H1 (cell line): ENCODE measurements around the gene BCO1. TPM values are rescaled to one million over a fixed set of nuclear protein-coding genes. Genes with fewer than 3 reads are reported as not detected.

Source experiments
- CTCF ChIA-PET: fragments of 300-600 bp; sonication (Branson Sonifier 250); formaldehyde crosslinking; loops from one replicate; lab custom pipeline; 2021; ENCODE audit not compliant: partially characterized antibody; lab: Charles Lee
- POLR2A ChIA-PET: fragments of 300-600 bp; sonication (Branson Sonifier 250); formaldehyde crosslinking; loops from one replicate; lab custom pipeline; 2021; ENCODE audit warnings: inconsistent platforms; ENCODE audit not compliant: partially characterized antibody; lab: Charles Lee
- DNase-seq, 2 experiments: peaks; one replicate each; pipeline versions ENCODE4 v3.0.0 to v3.0.0-alpha.2; 2010 to 2022; ENCODE audit warnings: low spot score in 2 of 2, low read depth in 1 of 2, mixed read lengths in 1 of 2
- FAIRE-seq: peaks from 2 replicates; lab custom pipeline; 2011; peaks lifted over from hg19 to GRCh38; lab: Jason Lieb, UNC
- H2AFZ ChIP-seq: 2 replicates; pipeline ENCODE4 v1.8.1; 2012; ENCODE audit warnings: low read length, inconsistent platforms
- H2AK5ac ChIP-seq: 2 replicates; pipeline ENCODE4 v1.6.1; 2013; ENCODE audit warnings: low read depth, low read length
- H2BK120ac ChIP-seq: replicated peaks from 2 replicates; pipeline ENCODE3; 2013; ENCODE audit warnings: low read depth, low read length, inconsistent platforms
- H2BK12ac ChIP-seq: 2 replicates; pipeline ENCODE4 v1.6.1; 2013; ENCODE audit warnings: low read depth, low read length
- H2BK15ac ChIP-seq: 2 replicates; pipeline ENCODE4 v1.6.1; 2013; ENCODE audit warnings: low read length
- H2BK20ac ChIP-seq: 2 replicates; pipeline ENCODE4 v1.6.1; 2013; ENCODE audit warnings: low read length
- H2BK5ac ChIP-seq: 2 replicates; pipeline ENCODE4 v1.6.1; 2013; ENCODE audit warnings: low read depth, low read length
- H3K14ac ChIP-seq: 2 replicates; pipeline ENCODE4 v1.6.1; 2013; ENCODE audit warnings: inconsistent platforms; ENCODE audit not compliant: insufficient read length
- H3K18ac ChIP-seq: 2 replicates; pipeline ENCODE4 v1.6.1; 2013; ENCODE audit warnings: low read length; ENCODE audit errors: extremely low read depth
- H3K23ac ChIP-seq: 2 replicates; pipeline ENCODE4 v1.6.1; 2013; ENCODE audit warnings: inconsistent platforms; ENCODE audit not compliant: insufficient read length
- H3K23me2 ChIP-seq: 2 replicates; pipeline ENCODE4 v1.6.1; 2013; ENCODE audit warnings: low read depth, low read length
- H3K27ac ChIP-seq: 2 replicates; pipeline ENCODE4 v1.6.1; 2011; ENCODE audit warnings: low read depth, low read length, inconsistent platforms
- H3K27me3 ChIP-seq, 4 experiments: replicated peaks in 1 of 4; 1 replicate in 1 of 4; 2 replicates in 3 of 4; pipeline versions ENCODE4 v1.6.1 to v1.8.1; 2011 to 2013; ENCODE audit warnings: low read length in 3 of 4, mild to moderate bottlenecking in 3 of 4, inconsistent platforms in 2 of 4, mixed read lengths in 2 of 4, moderate library complexity in 1 of 4; ENCODE audit not compliant: control insufficient read depth in 3 of 4, insufficient read depth in 3 of 4; ENCODE audit errors: extremely low read depth in 1 of 4
- H3K36me3 ChIP-seq, 4 experiments: 2 replicates each; pipeline versions ENCODE4 v1.6.1 to v1.8.1; 2011 to 2013; ENCODE audit warnings: mild to moderate bottlenecking in 4 of 4, low read length in 3 of 4, moderate library complexity in 2 of 4, control low read depth in 1 of 4, inconsistent platforms in 1 of 4; ENCODE audit not compliant: insufficient read depth in 4 of 4, control insufficient read depth in 2 of 4
- H3K4ac ChIP-seq: replicated peaks from 2 replicates; pipeline ENCODE3; 2013; ENCODE audit warnings: low read length, low read depth, mixed read lengths, inconsistent platforms; ENCODE audit not compliant: insufficient read length
- H3K4me1 ChIP-seq, 4 experiments: replicated peaks in 1 of 4; 1 replicate in 1 of 4; 2 replicates in 3 of 4; pipeline versions ENCODE4 v1.6.1 to v1.8.1; 2011 to 2013; ENCODE audit warnings: low read length in 3 of 4, inconsistent platforms in 2 of 4, mixed read lengths in 1 of 4; ENCODE audit not compliant: insufficient read depth in 4 of 4, control insufficient read depth in 3 of 4
- H3K4me2 ChIP-seq, 2 experiments: 2 replicates each; pipeline versions ENCODE4 v1.6.1 to v1.8.1; 2011 to 2013; ENCODE audit warnings: low read depth in 2 of 2, low read length in 2 of 2, control low read depth in 1 of 2, inconsistent platforms in 1 of 2, mild to moderate bottlenecking in 1 of 2; ENCODE audit not compliant: insufficient read depth in 1 of 2
- H3K4me3 ChIP-seq, 4 experiments: fragments of 200-600, 300-600 bp in 1 of 4; sonication (generic), shearing (Covaris generic), sonication (Bioruptor Twin) in 1 of 4; 2 replicates each; pipeline versions ENCODE4 v1.5.1 to v1.8.1; 2011 to 2016; ENCODE audit warnings: low read length in 4 of 4, low read depth in 3 of 4, control low read depth in 2 of 4, inconsistent platforms in 2 of 4, mild to moderate bottlenecking in 2 of 4, mixed read lengths in 1 of 4, moderate library complexity in 1 of 4; ENCODE audit not compliant: insufficient read depth in 2 of 4; ENCODE audit errors: extremely low read depth in 1 of 4
- H3K56ac ChIP-seq: replicated peaks from 2 replicates; pipeline ENCODE3; 2013; ENCODE audit warnings: low read depth, mild to moderate bottlenecking, mixed read lengths, low read length, inconsistent platforms; ENCODE audit not compliant: insufficient read length
- H3K79me1 ChIP-seq: 2 replicates; pipeline ENCODE4 v1.6.1; 2013; ENCODE audit warnings: low read depth, low read length, control low read depth
- H3K79me2 ChIP-seq, 2 experiments: 2 replicates each; pipeline versions ENCODE4 v1.6.1 to v1.8.1; 2012 to 2013; ENCODE audit warnings: low read length in 2 of 2, mild to moderate bottlenecking in 2 of 2, inconsistent platforms in 1 of 2; ENCODE audit not compliant: insufficient read depth in 2 of 2, control insufficient read depth in 1 of 2
- H3K9ac ChIP-seq, 4 experiments: replicated peaks in 1 of 4; 1 replicate in 1 of 4; 2 replicates in 3 of 4; pipeline versions ENCODE4 v1.6.1 to v1.8.1; 2011 to 2013; ENCODE audit warnings: low read depth in 3 of 4, low read length in 3 of 4, control low read depth in 2 of 4, mild to moderate bottlenecking in 2 of 4, moderate library complexity in 2 of 4, inconsistent platforms in 1 of 4; ENCODE audit errors: extremely low read depth in 1 of 4
- H3K9me3 ChIP-seq, 2 experiments: 2 replicates each; pipeline versions ENCODE4 v1.6.1 to v1.8.1; 2012 to 2013; ENCODE audit warnings: mild to moderate bottlenecking in 2 of 2, moderate library complexity in 2 of 2, control low read depth in 1 of 2, inconsistent platforms in 1 of 2, low read depth in 1 of 2, low read length in 1 of 2, mixed read lengths in 1 of 2; ENCODE audit not compliant: insufficient read depth in 2 of 2
- H4K20me1 ChIP-seq, 2 experiments: replicated peaks in 1 of 2; 2 replicates each; pipeline versions ENCODE3 to v1.8.1; 2011 to 2013; ENCODE audit warnings: inconsistent platforms in 2 of 2, low read length in 2 of 2, mild to moderate bottlenecking in 1 of 2; ENCODE audit not compliant: insufficient read depth in 2 of 2, control insufficient read depth in 1 of 2
- H4K5ac ChIP-seq: 2 replicates; pipeline ENCODE4 v1.6.1; 2013; ENCODE audit warnings: low read length, low read depth, mixed read lengths, inconsistent platforms; ENCODE audit not compliant: insufficient read length
- H4K8ac ChIP-seq: 2 replicates; pipeline ENCODE4 v1.8.0; 2013; ENCODE audit warnings: mild to moderate bottlenecking, moderate library complexity, low read length, inconsistent platforms; ENCODE audit not compliant: insufficient read depth; ENCODE audit errors: extremely low read depth
- H4K91ac ChIP-seq: replicated peaks from 2 replicates; pipeline ENCODE3; 2013; ENCODE audit warnings: low read length, mixed read lengths, inconsistent platforms; ENCODE audit not compliant: insufficient read length
- CHD1 ChIP-seq: IDR thresholded peaks from 2 replicates; pipeline ENCODE4 v1.6.1; 2012; ENCODE audit warnings: low read depth, low read length, improper control_type of control experiment
- E2F6 ChIP-seq: IDR thresholded peaks from 2 replicates; pipeline ENCODE4 v1.6.1; 2012; ENCODE audit warnings: inconsistent platforms
- SP2 ChIP-seq: IDR thresholded peaks from 2 replicates; pipeline ENCODE4 v1.6.1; 2012; ENCODE audit warnings: mild to moderate bottlenecking, low read length, inconsistent platforms
- TAF7 ChIP-seq: optimal IDR thresholded peaks from 2 replicates; pipeline ENCODE3; 2011; ENCODE audit warnings: low read depth, mild to moderate bottlenecking, inconsistent platforms, low read length, moderate library complexity, borderline replicate concordance
- WGBS, 2 experiments: shearing (Covaris generic) in 1 of 2; methylation state at CpG; one replicate each; pipeline versions ENCODE4 v1.1.6 to v1.1.7; 2013 to 2015; ENCODE audit warnings: low lambda C conversion rate in 2 of 2, mixed read lengths in 2 of 2, inconsistent platforms in 1 of 2, low coverage in 1 of 2, missing lambda C conversion rate in 1 of 2; ENCODE audit not compliant: insufficient replicate concordance in 2 of 2, insufficient coverage in 1 of 2, insufficient read length in 1 of 2; ENCODE audit errors: extremely low coverage in 1 of 2, missing lambda C conversion rate in 1 of 2; 5-methylcytosine and 5-hydroxymethylcytosine counted together
- polyA plus RNA-seq, 7 experiments: library from polyadenylated mRNA; depleted of rRNA in 3 of 7; stranded (reverse) in 5 of 7; unstranded in 2 of 7; fragments of >200 nt in 5 of 7; fragments of 200-250 nt in 2 of 7; gene quantifications; 1 replicate in 5 of 7; 2 replicates in 1 of 7; 4 replicates in 1 of 7; pipeline versions ENCODE4 v1.2.1 to v1.2.3, GENCODE V29; 2011 to 2013; ENCODE audit warnings: missing spikeins in 2 of 7, mixed read lengths in 2 of 7
- total RNA-seq: library from RNA; stranded (reverse); fragmentation: NEBNext Ultra II Directional; extraction: Animal tissue kit (Norgen Biotek cat#: 25700); gene quantifications from 2 replicates; pipeline ENCODE4 v1.2.1, GENCODE V29; 2021

Gene BCO1
- total and polyA plus RNA-seq, 2 of the 8 experiments (the other 6 are each of a cell fraction or from before 2014, with no cell fraction given) = 0.21 TPM; not detected in 1

DNA sequence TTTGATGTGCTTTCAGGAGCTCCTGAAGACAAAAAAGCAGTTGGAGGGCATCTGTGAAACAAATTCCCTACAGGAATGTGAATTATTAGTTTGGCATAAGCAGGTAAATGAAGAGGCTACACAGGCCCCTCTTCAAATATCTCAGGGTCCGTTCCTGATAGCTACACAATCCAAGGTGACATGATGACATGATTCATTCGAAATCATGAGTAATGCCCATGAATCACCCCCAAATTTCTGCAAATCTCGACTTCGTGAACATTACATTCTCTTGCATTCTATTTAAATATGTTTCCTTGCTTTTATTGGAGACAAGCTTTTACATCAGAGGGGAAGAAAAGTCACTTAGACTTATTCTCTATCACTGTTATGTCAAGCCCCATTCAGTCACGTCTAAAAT lies 98.6 kb downstream of the BCO1 start:
- WGBS, 2 experiments = 94% methylated on average over 5 of the region's 5 CpGs; no CpG with 5 or more reads in 1 of the 2 experiments
- Histone ChIP-seq H2AK5ac (no peak overlapping the region), H3K4me2 (no peak overlapping the region), H2BK15ac (no peak overlapping the region), H4K20me1 (peaks cover 0 to 5% of the 10 kb centered on the region in 2 experiments), H3K23ac (no peak overlapping the region), H2BK20ac (no peak overlapping the region), H3K4ac (no peak overlapping the region), H3K27me3 (no peaks in the 10 kb centered on the region), H3K4me1 (no peaks in the 10 kb centered on the region), H2BK12ac (no peak overlapping the region), H4K91ac (no peak overlapping the region), H3K4me3 (no peak overlapping the region), H3K9ac (no peak overlapping the region), H3K9me3 (peaks cover 0 to 4% of the 10 kb centered on the region in 2 experiments; a peak in 1 of 4 replicates), H2AFZ (no peak overlapping the region), H3K27ac (no peak overlapping the region), H4K5ac (no peak overlapping the region), H3K23me2 (no peaks in the 10 kb centered on the region), H3K36me3 (no peaks in the 10 kb centered on the region), H3K79me1 (peaks cover 3% of the 10 kb centered on the region; the same call in 1 of the 2 replicates), H3K79me2 (peaks cover 0 to 29% of the 10 kb centered on the region in 2 experiments; a peak in 2 of 4 replicates), H3K56ac (no peak overlapping the region), H4K8ac (no peak overlapping the region), H2BK5ac (no peak overlapping the region), H2BK120ac (no peak overlapping the region), H3K14ac (no peak overlapping the region), H3K18ac (no peak overlapping the region)
- no peak for FAIRE-seq
- ChIA-PET CTCF (interaction anchor here (2.7 kb wide), 1 partner anchor 76 kb away, joined by 9 read pairs; no protein-coding TSS in a partner anchor), POLR2A (no interaction called here)
- TF ChIP-seq CHD1 = no peak
- no peak for TF ChIP-seq TAF7
- TF ChIP-seq SP2 = no peak
- TF ChIP-seq E2F6 = no peak
- DNase-seq = no peak
